Endothelial cell of umbilical vein (primary cell): ENCODE results near the gene H3-3A. TPM values are rescaled to one million over a fixed set of nuclear protein-coding genes. Genes with fewer than 3 reads are reported as not detected.
A peak's percentile ranks its signal among the peaks of the same experiment; 100 is the strongest.
"Not testable (repeated sequence)": the region's sequence is repeated elsewhere in the genome, so short reads cannot be mapped to it uniquely, and the experiment has no call there.

ENCODE experiments used
- BruUV-seq: library from RNA; stranded (reverse); fragments of 400-500 nt; replicated peaks from 2 replicates; lab custom pipeline; 2021; lab: Mats Ljungman, UMichigan
- CTCF ChIA-PET: fragments of 300-600, 350-600 bp; sonication (Branson Sonifier 250); formaldehyde crosslinking; loops from one replicate; lab custom pipeline; 2021; ENCODE audit warnings: antibody characterized with exemption, inconsistent platforms; lab: Charles Lee
- POLR2A ChIA-PET: fragments of 300-600, 350-600 bp; sonication (Branson Sonifier 250); formaldehyde crosslinking; loops from one replicate; lab custom pipeline; 2021; ENCODE audit warnings: antibody characterized with exemption, inconsistent platforms; lab: Charles Lee
- DNase-seq: peaks from one replicate; pipeline ENCODE4 v3.0.0-alpha.2; 2011; ENCODE audit warnings: low read depth, low spot score
- FAIRE-seq: peaks from 2 replicates; lab custom pipeline; 2011; peaks lifted over from hg19 to GRCh38; lab: Jason Lieb, UNC
- H2AFZ ChIP-seq: 2 replicates; pipeline ENCODE4 v1.6.0; 2012; ENCODE audit warnings: low read depth, low read length, control low read depth, inconsistent platforms
- H3K27ac ChIP-seq: 2 replicates; pipeline ENCODE4 v1.5.1; 2011; ENCODE audit warnings: low read depth, mild to moderate bottlenecking, control low read depth, low read length, moderate library complexity; ENCODE audit not compliant: insufficient read depth
- H3K27me3 ChIP-seq, 2 experiments: 2 replicates each; pipeline versions ENCODE4 v1.6.0 to v1.6.1; 2011; ENCODE audit warnings: low read length in 2 of 2, mixed read lengths in 1 of 2; ENCODE audit not compliant: control insufficient read depth in 2 of 2, insufficient read depth in 2 of 2
- H3K36me3 ChIP-seq, 2 experiments: 2 replicates in 1 of 2; 3 replicates in 1 of 2; pipeline ENCODE4 v1.5.1; 2011; ENCODE audit warnings: low read length in 2 of 2, mild to moderate bottlenecking in 1 of 2, moderate library complexity in 1 of 2; ENCODE audit not compliant: control insufficient read depth in 2 of 2, insufficient read depth in 2 of 2; ENCODE audit errors: extremely low read depth in 1 of 2
- H3K4me1 ChIP-seq: 3 replicates; pipeline ENCODE4 v1.5.1; 2011; ENCODE audit warnings: mild to moderate bottlenecking, low read length; ENCODE audit not compliant: control insufficient read depth, insufficient read depth; ENCODE audit errors: extremely low read depth
- H3K4me2 ChIP-seq: 2 replicates; pipeline ENCODE4 v1.6.1; 2011; ENCODE audit warnings: low read length, control low read depth, mixed read lengths; ENCODE audit not compliant: insufficient read depth
- H3K4me3 ChIP-seq, 3 experiments: fragments of 200-600 bp in 1 of 3; sonication (generic), shearing (Covaris generic) in 1 of 3; replicated peaks in 1 of 3; 2 replicates each; pipeline ENCODE4 v1.5.1; 2011 to 2016; ENCODE audit warnings: control low read depth in 3 of 3, low read length in 3 of 3, mild to moderate bottlenecking in 2 of 3, inconsistent platforms in 1 of 3, low read depth in 1 of 3, moderate library complexity in 1 of 3; ENCODE audit not compliant: insufficient read depth in 1 of 3
- H3K79me2 ChIP-seq: 2 replicates; pipeline ENCODE4 v1.6.0; 2012; ENCODE audit warnings: low read length, inconsistent platforms; ENCODE audit not compliant: control insufficient read depth, insufficient read depth
- H3K9ac ChIP-seq: replicated peaks from 2 replicates; pipeline ENCODE3; 2011; ENCODE audit warnings: low read length, control low read depth; ENCODE audit not compliant: insufficient read depth; ENCODE audit errors: extremely low read depth
- H3K9me1 ChIP-seq: replicated peaks from 3 replicates; pipeline ENCODE4 v1.6.0; 2011; ENCODE audit warnings: mild to moderate bottlenecking, low read length; ENCODE audit not compliant: control insufficient read depth, insufficient read depth; ENCODE audit errors: extremely low read depth
- H3K9me3 ChIP-seq: replicated peaks from 2 replicates; pipeline ENCODE4 v1.5.1; 2012; ENCODE audit warnings: low read length, inconsistent platforms; ENCODE audit not compliant: control insufficient read depth, insufficient read depth
- H4K20me1 ChIP-seq: replicated peaks from 2 replicates; pipeline ENCODE3; 2011; ENCODE audit warnings: mild to moderate bottlenecking, low read length; ENCODE audit not compliant: control insufficient read depth, insufficient read depth; ENCODE audit errors: extremely low read depth
- CTCF ChIP-seq, 2 donors: IDR thresholded peaks; 1 replicate in 1 of 2; 2 replicates in 1 of 2; pipeline ENCODE4 v1.5.1; 2011; ENCODE audit warnings: low read length in 2 of 2, mild to moderate bottlenecking in 2 of 2, moderate library complexity in 2 of 2, control low read depth in 1 of 2, inconsistent platforms in 1 of 2, low read depth in 1 of 2; ENCODE audit not compliant: insufficient read depth in 1 of 2; ENCODE audit errors: extremely low read depth in 1 of 2
- EZH2 ChIP-seq: IDR thresholded peaks from 2 replicates; pipeline ENCODE4 v1.6.1; 2012; ENCODE audit warnings: borderline replicate concordance, low read depth, mild to moderate bottlenecking, moderate library complexity, low read length, inconsistent platforms; ENCODE audit not compliant: severe bottlenecking
- FOS ChIP-seq: IDR thresholded peaks from 2 replicates; pipeline ENCODE4 v1.6.1; 2011; ENCODE audit warnings: mild to moderate bottlenecking, low read length, moderate library complexity, borderline replicate concordance; ENCODE audit not compliant: insufficient read depth
- GATA2 ChIP-seq: IDR thresholded peaks from 2 replicates; pipeline ENCODE4 v1.7.0; 2011; ENCODE audit warnings: low read depth, mild to moderate bottlenecking, moderate library complexity, mixed read lengths, low read length; ENCODE audit not compliant: insufficient read length, insufficient read depth
- JUN ChIP-seq: IDR thresholded peaks from 2 replicates; pipeline ENCODE4 v1.6.1; 2011; ENCODE audit warnings: borderline replicate concordance, low read depth; ENCODE audit not compliant: insufficient read length, insufficient read depth
- MAX ChIP-seq: IDR thresholded peaks from 2 replicates; pipeline ENCODE4 v1.6.1; 2011; ENCODE audit not compliant: insufficient read depth, insufficient read length
- MYC ChIP-seq: IDR thresholded peaks from one replicate; pipeline ENCODE4 v1.6.1; 2011; ENCODE audit warnings: mild to moderate bottlenecking, low read depth, low read length
- POLR2A ChIP-seq: IDR thresholded peaks from 2 replicates; pipeline ENCODE4 v1.6.1; 2012; ENCODE audit warnings: low read depth, mild to moderate bottlenecking, control low read depth, low read length
- POLR2AphosphoS5 ChIP-seq: IDR thresholded peaks from 2 replicates; pipeline ENCODE4 v1.6.1; 2012; ENCODE audit warnings: low read depth, mild to moderate bottlenecking, control low read depth, low read length, moderate library complexity; ENCODE audit not compliant: insufficient read depth
- dilution Hi-C: fragments of 300-500 bp; cut with MboI; formaldehyde crosslinking; loops from one replicate; pipeline ENCODE4 v1.15.0; 2019; ENCODE audit warnings: low sequenced_read_pairs; ENCODE audit not compliant: extremely low pct_ligation_motif_present
- intact Hi-C: fragments of 100-400 bp; cut with micrococcal nuclease; formaldehyde crosslinking; loops from one replicate; pipeline ENCODE4 v1.10.0; 2022
- polyA plus RNA-seq, 4 experiments: library from polyadenylated mRNA; depleted of rRNA in 3 of 4; stranded (reverse) in 3 of 4; unstranded in 1 of 4; fragments of >200 nt; gene quantifications; 2 replicates each; pipeline versions ENCODE4 v1.2.1 to v1.2.3, GENCODE V29; 2011 to 2012; ENCODE audit warnings: missing spikeins in 1 of 4
- total RNA-seq: library from RNA; stranded (reverse); gene quantifications from 2 replicates; pipeline ENCODE4 v1.2.3, GENCODE V29; 2021

Gene H3-3A
- total and polyA plus RNA-seq, 2 donors (not counting 3 experiments of a cell fraction or from before 2014, with no cell fraction given): 426 to 477 TPM

GRCh38 chr1:226091461-226091860 lies 28.9 kb downstream of the H3-3A start:
- H3K9me1 ChIP-seq: no peaks in the 10 kb centered on the region
- no peak overlapping the region for H3K9ac ChIP-seq
- ChIA-PET POLR2A (no interaction called here), CTCF (interaction anchor here (1.7 to 2.7 kb wide), 2 partner anchors 10 to 34 kb away, joined by 5 to 7 read pairs; no protein-coding TSS in a partner anchor)
- BruUV-seq: no TSS peak
- H3K4me2 ChIP-seq: no peak overlapping the region
- TF ChIP-seq MAX: no peak
- no peak for TF ChIP-seq EZH2
- TF ChIP-seq POLR2A: no peak
- TF ChIP-seq CTCF (IDR thresholded peaks at IDR 0.05; ENCODE audit: extremely low read depth in 1 of 2, insufficient read depth in 1 of 2, low read depth in 1 of 2, low read length in 2 of 2): no peak
- TF ChIP-seq POLR2AphosphoS5: no peak
- TF ChIP-seq MYC: no peak
- TF ChIP-seq GATA2: no peak
- TF ChIP-seq JUN: no peak
- no peak for TF ChIP-seq FOS
- FAIRE-seq (no peak), DNase-seq (no peak)
- H4K20me1 ChIP-seq: no peaks in the 10 kb centered on the region
- H3K9me3 ChIP-seq: no peaks in the 10 kb centered on the region
- intact Hi-C loops (no loop called here), dilution Hi-C loops (no loop called here)
- no peak overlapping the region for H3K27ac ChIP-seq
- no peak overlapping the region for H2AFZ ChIP-seq
- H3K36me3 ChIP-seq: no peaks in the 10 kb centered on the region
- no peaks in the 10 kb centered on the region for H3K79me2 ChIP-seq
- H3K27me3 ChIP-seq: peaks cover 3 to 10% of the 10 kb centered on the region in 2 experiments
- H3K4me3 ChIP-seq: no peak overlapping the region
- H3K4me1 ChIP-seq: no peaks in the 10 kb centered on the region

GRCh38 chr1:226092048-226092820 lies 29.7 kb downstream of the H3-3A start:
- DNase-seq, H4K20me1 ChIP-seq, BruUV-seq, H3K79me2 ChIP-seq, dilution Hi-C loops, H3K9me1 ChIP-seq, H3K4me2 ChIP-seq, H3K36me3 ChIP-seq, H2AFZ ChIP-seq, H3K9ac ChIP-seq, H3K27me3 ChIP-seq, H3K4me3 ChIP-seq, H3K9me3 ChIP-seq, H3K27ac ChIP-seq, intact Hi-C loops, POLR2A ChIA-PET, H3K4me1 ChIP-seq: not testable (repeated sequence)
- CTCF ChIA-PET: interaction anchor here (1.0 to 7.5 kb wide), 4 partner anchors 9 to 33 kb away, joined by 3 to 43 read pairs (median 13); no protein-coding TSS in a partner anchor
- peak; percentile 15 for FAIRE-seq
